ENCODE results near the gene ATP7A. TPM values are rescaled to one million over a fixed set of nuclear protein-coding genes. Genes with fewer than 3 reads are reported as not detected.

Gene ATP7A
- total and polyA plus RNA-seq, 9 of the 15 experiments (the other 6 are each of a cell fraction or from before 2014, with no cell fraction given): 7.8 to 22.7 (median 11.6) TPM

DNA sequence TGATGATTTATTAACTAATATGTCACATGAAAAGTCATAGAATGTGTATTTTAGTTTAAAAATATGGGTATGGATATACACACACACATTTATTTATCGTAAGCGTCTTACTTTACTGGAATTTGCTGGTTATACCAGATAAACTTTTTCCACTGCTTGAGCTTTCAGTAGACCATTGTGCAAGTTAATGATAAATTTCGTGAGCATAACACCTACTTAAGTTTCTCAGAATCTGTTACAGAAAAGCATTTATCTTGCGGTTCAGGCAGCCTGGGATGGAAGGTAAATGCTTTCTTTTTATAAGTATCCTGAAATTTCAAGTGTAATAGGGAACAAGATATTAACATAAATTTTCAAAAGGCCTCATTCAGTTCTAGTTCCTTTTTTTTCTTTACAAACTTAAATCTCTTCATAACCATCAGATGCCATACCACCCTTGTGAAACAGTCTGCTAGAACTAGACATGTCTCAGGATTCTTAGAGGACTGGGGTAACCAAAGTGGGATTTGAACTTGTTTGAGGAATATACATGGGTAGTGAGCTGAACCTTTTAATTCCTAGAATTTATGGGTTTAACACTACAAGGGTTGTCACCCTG is 27.7 kb downstream of the ATP7A start (continued):
- TF ChIP-seq NRF1 (conservative IDR thresholded peaks at IDR 0.05 in 1 of 2, IDR thresholded peaks at IDR 0.05 in 1 of 2) (no peak), POU5F1 (IDR thresholded peaks at IDR 0.05; ENCODE audit: borderline replicate concordance, low read depth, low read length, partially characterized antibody) (no peak), MBD2 (IDR thresholded peaks at IDR 0.05; ENCODE audit: borderline replicate concordance, low read depth) (no peak), KAT7 (CRISPR knock-in tag; IDR thresholded peaks at IDR 0.05; ENCODE audit: borderline replicate concordance) (no peak), SOX6 (IDR thresholded peaks at IDR 0.05) (peak; percentile 28; the same call in 1 of the 2 replicates), MCM7 (IDR thresholded peaks at IDR 0.05) (no peak), CBFA2T2 (conservative IDR thresholded peaks at IDR 0.05) (peak; percentile 74), CEBPG (CRISPR knock-in tag; IDR thresholded peaks at IDR 0.05) (no peak), CEBPG (tag; conservative IDR thresholded peaks at IDR 0.05 in 1 of 2, IDR thresholded peaks at IDR 0.05 in 1 of 2) (no peak), ZBED1 (IDR thresholded peaks at IDR 0.05) (no peak), ZNF644 (tag; IDR thresholded peaks at IDR 0.05; ENCODE audit: low read depth) (no peak), NFATC3 (IDR thresholded peaks at IDR 0.05) (no peak), GTF2F1 (IDR thresholded peaks at IDR 0.05; ENCODE audit: low read depth, low read length) (no peak), ZSCAN29 (IDR thresholded peaks at IDR 0.05) (no peak), MIER1 (IDR thresholded peaks at IDR 0.05; ENCODE audit: low read depth) (no peak), MEF2D (tag; conservative IDR thresholded peaks at IDR 0.05; ENCODE audit: low read depth) (no peak), ARID2 (IDR thresholded peaks at IDR 0.05) (no peak), HNRNPL (IDR thresholded peaks at IDR 0.05; ENCODE audit: low read depth, low read length) (no peak), MYNN (IDR thresholded peaks at IDR 0.05) (no peak), MYNN (CRISPR knock-in tag; IDR thresholded peaks at IDR 0.05) (no peak), BCOR (IDR thresholded peaks at IDR 0.05) (no peak), U2AF2 (optimal IDR thresholded peaks at IDR 0.05; ENCODE audit: low read depth, low read length) (no peak)
- TF ChIP-seq, protein P1, sequence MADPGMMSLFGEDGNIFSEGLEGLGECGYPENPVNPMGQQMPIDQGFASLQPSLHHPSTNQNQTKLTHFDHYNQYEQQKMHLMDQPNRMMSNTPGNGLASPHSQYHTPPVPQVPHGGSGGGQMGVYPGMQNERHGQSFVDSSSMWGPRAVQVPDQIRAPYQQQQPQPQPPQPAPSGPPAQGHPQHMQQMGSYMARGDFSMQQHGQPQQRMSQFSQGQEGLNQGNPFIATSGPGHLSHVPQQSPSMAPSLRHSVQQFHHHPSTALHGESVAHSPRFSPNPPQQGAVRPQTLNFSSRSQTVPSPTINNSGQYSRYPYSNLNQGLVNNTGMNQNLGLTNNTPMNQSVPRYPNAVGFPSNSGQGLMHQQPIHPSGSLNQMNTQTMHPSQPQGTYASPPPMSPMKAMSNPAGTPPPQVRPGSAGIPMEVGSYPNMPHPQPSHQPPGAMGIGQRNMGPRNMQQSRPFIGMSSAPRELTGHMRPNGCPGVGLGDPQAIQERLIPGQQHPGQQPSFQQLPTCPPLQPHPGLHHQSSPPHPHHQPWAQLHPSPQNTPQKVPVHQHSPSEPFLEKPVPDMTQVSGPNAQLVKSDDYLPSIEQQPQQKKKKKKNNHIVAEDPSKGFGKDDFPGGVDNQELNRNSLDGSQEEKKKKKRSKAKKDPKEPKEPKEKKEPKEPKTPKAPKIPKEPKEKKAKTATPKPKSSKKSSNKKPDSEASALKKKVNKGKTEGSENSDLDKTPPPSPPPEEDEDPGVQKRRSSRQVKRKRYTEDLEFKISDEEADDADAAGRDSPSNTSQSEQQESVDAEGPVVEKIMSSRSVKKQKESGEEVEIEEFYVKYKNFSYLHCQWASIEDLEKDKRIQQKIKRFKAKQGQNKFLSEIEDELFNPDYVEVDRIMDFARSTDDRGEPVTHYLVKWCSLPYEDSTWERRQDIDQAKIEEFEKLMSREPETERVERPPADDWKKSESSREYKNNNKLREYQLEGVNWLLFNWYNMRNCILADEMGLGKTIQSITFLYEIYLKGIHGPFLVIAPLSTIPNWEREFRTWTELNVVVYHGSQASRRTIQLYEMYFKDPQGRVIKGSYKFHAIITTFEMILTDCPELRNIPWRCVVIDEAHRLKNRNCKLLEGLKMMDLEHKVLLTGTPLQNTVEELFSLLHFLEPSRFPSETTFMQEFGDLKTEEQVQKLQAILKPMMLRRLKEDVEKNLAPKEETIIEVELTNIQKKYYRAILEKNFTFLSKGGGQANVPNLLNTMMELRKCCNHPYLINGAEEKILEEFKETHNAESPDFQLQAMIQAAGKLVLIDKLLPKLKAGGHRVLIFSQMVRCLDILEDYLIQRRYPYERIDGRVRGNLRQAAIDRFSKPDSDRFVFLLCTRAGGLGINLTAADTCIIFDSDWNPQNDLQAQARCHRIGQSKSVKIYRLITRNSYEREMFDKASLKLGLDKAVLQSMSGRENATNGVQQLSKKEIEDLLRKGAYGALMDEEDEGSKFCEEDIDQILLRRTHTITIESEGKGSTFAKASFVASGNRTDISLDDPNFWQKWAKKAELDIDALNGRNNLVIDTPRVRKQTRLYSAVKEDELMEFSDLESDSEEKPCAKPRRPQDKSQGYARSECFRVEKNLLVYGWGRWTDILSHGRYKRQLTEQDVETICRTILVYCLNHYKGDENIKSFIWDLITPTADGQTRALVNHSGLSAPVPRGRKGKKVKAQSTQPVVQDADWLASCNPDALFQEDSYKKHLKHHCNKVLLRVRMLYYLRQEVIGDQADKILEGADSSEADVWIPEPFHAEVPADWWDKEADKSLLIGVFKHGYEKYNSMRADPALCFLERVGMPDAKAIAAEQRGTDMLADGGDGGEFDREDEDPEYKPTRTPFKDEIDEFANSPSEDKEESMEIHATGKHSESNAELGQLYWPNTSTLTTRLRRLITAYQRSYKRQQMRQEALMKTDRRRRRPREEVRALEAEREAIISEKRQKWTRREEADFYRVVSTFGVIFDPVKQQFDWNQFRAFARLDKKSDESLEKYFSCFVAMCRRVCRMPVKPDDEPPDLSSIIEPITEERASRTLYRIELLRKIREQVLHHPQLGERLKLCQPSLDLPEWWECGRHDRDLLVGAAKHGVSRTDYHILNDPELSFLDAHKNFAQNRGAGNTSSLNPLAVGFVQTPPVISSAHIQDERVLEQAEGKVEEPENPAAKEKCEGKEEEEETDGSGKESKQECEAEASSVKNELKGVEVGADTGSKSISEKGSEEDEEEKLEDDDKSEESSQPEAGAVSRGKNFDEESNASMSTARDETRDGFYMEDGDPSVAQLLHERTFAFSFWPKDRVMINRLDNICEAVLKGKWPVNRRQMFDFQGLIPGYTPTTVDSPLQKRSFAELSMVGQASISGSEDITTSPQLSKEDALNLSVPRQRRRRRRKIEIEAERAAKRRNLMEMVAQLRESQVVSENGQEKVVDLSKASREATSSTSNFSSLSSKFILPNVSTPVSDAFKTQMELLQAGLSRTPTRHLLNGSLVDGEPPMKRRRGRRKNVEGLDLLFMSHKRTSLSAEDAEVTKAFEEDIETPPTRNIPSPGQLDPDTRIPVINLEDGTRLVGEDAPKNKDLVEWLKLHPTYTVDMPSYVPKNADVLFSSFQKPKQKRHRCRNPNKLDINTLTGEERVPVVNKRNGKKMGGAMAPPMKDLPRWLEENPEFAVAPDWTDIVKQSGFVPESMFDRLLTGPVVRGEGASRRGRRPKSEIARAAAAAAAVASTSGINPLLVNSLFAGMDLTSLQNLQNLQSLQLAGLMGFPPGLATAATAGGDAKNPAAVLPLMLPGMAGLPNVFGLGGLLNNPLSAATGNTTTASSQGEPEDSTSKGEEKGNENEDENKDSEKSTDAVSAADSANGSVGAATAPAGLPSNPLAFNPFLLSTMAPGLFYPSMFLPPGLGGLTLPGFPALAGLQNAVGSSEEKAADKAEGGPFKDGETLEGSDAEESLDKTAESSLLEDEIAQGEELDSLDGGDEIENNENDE (IDR thresholded peaks at IDR 0.05; ENCODE audit: low read depth, low read length): no peak

Data from K562 (cell line).